GM19468 (cell line): ENCODE measurements around the gene KHK.

ENCODE experiments used
- ATAC-seq: cut with Tn5 transposase; IDR thresholded peaks from one replicate; pipeline ENCODE4 v1.9.1; 2021; ENCODE audit warnings: mild to moderate bottlenecking, moderate library complexity, moderate number of reproducible peaks; ENCODE audit not compliant: unreplicated experiment; ENCODE audit errors: extremely low read depth

The KHK gene

DNA sequence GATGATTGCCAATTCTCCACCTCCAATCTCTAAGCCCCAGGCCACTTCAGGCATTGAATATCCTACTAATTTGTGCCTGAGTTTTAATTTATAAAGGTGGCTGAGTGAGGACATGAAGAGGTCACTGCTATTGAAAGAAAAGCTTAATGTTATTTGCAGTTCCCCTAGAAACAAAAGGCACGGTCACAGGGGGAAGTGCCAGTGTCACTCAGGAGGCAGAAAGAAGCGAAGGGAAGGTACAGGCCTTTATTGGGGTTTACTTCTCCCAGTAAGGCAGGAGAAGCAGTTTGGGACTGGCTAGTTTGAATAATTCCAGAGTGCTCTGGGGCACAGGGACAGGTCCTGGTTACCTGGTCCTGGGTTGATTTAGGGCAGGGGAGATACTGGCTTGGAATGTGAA lies 35.3 kb downstream of the KHK start:
- no peak for ATAC-seq

DNA sequence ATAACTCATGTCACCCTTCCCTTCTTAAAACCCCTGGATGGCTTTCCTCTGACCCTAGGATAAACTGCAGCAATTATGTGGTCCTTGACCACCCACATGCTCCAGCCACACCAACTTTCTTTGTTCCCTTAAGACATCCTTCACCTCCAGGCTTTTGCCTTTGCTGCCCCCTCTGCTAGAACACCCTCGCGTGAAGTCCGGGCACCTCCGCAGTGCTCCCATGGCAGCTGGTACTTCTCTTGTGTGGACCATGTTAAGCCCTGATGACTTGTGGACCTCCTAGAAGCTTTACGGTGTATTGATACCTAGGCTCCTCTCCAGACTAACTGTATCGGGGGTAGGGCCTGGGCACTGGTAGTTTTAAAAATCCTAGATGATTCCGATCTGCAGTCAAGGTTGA lies 36.2 kb downstream of the KHK start:
- ATAC-seq = no peak

DNA sequence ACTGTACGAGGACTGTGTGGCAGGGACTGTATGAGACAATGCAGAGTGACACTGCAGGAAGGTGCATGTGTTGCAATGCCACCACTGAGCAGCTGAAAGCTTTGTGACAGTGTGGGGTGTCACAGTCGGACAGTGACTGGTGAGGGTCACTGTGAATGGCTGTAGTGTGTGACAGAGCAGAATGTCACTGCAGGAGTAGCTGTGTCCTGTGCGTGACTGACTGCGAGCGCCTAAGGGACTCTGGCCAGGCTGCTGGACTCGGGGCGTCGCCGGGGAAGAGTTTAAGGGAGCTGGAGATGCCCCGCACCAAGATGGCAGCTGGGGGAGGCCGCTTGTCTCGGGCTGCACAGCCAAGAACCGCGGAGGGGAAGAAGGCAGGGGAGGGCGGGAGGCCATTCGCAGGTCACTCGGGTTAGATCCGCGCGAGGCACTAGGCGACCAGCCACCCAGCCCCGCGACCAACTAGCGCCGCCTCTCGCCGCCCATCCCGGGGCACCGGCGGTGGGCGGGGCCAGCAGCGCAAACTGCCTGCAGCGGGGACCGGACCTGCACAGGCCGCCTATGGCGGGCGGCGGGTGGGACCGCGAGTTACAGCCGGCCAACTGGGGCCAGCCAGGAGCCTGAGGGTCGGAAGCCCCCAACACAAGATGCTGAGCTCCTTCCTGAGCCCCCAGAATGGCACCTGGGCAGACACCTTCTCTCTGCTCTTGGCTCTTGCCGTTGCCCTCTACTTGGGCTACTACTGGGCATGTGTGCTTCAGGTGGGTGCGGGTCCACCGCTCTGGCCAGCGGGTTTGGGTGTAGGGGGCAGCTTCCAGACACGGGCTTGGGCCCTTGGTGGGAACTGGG lies 37.0 kb downstream of the KHK start, which contains the start of gene ABHD1:
ABHD1 (plus strand) TSS at position 514 of the 849 bp plus-strand sequence; CDS start at position 648, 134 bp downstream.
- no peak for ATAC-seq

DNA sequence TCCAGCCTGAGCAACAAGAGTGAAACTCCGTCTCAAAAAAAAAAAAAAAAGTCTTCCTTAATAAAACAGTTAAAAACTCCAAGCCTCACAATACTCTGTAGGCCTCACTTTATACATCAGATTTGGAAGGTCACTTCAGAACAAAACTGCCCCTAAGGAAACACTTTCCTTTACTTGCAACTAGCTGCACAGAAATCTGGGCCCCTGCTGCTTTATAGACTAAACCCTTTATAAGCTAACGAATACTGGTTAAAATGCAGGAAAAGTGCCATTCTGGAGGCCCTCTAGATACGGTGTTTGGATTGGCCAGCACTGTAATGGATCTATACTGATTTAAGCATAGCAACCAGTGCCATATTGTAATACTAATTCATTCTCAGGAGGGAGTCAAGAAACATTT lies 38.5 kb downstream of the KHK start:
- ATAC-seq = no peak

DNA sequence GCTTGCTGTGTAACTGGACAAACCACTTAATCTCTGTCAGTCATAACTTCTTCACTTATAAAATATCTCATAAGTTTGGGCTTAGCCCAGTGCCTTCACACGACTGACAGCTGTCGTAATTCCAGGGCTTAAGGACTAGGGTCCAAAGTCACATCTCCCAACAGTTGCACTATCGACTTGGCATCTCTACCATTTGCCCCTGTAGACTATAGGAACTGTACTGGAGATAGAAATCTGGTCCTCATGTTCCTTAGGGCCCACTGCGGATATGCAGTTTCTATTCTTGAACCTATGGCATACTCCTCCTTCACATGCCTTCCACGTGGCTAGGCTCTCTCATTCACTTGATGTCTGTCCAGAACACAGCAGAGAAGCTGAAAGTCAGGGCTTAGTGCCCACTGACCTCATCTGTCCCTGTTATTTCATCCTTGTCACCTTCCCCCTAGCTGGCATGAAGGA lies 39.7 kb downstream of the KHK start:
- no peak for ATAC-seq

DNA sequence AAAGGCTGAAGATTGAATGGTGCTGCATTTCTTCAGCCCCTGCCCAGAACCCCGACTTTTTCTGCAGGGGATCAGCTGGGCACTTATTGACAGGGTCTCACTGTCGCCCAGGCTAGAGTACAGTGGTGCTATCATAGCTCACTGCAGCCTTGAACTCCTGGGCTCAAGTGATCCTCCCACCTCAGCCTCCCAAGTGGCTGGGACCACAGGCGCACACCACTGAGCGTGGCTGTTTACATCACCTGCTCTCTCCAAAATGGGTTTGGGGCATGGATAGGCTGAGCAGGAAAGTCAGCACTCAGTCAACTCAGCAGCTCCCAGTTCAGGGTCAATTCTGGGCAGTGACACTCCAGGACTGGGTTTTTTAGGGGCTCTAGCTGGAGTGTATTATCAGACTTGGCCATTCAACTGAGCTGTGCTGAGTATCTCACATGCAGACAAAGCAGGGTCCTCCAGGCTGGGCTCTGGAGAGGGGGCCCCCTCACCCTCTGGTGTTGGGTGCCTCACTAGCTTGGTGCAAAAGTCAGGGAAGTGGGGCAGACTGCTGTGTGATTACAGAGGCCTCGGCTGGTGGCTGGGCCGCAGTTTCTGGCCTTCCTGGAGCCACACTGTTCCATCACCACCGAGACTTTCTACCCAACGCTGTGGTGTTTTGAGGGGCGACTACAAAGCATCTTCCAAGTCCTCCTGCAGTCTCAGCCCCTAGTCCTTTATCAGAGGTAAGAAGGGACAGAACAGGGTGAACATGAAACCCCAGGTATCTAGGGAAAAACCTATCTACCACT lies 41.5 kb downstream of the KHK start:
- no peak for ATAC-seq

DNA sequence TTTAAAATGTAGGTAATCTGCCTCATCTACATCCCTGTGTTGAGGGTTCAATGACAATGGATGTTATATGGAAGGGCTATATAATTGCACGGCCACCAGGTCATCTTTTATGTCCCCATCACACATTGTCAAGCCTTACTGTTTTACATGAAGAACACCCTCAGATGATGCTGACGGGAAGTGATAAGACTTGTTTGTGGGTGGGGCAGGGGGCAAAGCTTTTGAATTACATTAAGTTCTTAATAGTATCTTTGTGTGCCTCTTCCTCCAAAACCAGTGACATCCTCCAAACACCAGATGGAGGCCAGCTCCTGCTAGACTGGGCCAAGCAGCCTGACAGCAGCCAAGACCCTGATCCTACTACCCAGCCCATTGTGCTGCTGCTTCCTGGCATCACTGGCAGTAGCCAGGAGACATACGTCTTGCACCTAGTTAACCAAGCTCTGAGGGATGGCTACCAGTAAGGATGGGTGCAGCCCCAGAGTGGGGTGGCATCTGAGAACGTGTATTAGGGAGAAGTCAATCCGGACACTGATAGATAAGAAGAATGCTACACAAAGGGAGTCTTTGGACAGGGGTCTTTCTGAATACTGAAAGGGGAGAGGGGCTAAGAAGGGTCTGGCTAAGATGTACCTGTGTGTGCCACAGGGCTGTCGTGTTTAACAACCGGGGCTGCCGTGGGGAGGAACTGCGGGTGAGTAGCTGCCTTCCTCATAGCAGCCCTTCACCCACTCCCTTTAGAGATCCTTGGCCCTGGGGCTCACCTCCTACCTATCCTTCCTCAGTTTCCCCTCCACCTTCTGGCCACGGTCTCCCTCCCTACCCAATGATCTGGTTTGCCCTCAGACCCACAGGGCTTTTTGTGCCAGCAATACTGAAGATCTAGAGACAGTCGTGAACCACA lies 42.3 kb downstream of the KHK start:
- no peak for ATAC-seq

DNA sequence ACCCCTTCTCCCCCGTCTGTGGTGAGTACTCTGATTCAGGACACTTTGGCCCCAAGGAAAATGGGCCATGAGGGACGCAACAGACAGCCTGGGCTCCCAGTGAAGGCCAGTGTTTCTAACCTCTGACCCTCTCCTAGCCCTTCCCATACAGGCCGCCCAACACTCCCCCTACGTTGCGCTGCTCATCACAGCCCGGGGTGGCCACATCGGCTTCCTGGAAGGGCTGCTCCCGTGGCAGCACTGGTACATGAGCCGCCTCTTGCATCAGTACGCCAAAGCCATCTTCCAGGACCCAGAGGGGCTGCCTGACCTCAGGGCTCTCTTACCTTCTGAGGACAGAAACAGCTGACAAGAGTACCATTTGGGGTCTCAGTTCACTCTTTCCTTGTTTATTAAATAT lies 43.8 kb downstream of the KHK start:
- no peak for ATAC-seq

DNA sequence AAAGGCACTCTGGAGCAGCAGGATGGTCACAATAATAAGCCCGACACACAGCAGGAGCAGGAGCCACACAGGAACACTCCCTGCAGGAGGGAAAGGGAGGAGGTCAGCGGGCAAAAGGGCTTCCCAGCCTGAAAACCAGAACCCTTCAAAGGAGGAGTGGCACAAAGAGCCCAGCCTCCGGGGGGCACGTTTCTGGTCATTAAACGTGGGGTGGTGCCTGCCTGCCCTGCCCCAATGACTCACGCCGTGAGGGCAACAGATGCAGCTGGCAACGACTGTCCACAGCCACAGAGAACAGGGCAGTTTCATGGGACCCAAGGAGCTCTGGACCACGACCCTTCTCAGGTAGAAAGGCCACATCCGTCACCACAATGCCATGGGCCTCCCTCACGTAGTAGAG lies 44.9 kb downstream of the KHK start:
- no peak for ATAC-seq

DNA sequence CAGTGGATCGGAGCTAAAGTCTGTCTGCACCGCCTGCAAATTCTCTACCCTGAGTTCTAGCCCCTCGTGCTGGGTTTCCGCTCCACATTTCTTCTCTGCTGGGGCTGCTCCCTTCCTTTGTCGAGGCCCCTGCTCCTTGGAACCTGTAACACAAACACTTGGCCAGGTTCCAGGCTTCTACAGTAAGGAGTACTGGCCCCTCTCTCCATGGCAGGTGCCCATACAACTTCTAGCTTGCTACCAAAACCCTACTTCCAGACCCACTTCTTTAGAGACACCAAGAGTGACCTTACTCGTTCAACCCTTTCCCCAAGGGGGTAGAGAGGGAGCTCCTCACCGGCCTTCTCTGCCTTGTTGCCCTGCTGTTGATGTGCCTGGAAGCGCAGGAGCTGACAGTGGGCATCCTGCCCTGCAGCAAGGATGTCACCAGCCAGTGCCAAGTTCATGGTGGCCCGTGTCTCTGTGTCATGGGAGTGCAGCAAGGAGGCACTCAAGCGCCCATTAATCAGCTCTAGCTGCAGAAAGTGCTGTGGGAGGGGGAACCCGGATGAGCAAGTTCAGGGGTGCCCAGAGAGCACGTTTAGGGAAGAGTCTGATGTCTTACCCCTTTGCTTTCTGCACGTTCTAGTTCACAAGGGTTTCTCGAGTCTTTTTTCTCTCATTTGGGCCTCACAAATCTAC lies 46.8 kb downstream of the KHK start:
- ATAC-seq = no peak

DNA sequence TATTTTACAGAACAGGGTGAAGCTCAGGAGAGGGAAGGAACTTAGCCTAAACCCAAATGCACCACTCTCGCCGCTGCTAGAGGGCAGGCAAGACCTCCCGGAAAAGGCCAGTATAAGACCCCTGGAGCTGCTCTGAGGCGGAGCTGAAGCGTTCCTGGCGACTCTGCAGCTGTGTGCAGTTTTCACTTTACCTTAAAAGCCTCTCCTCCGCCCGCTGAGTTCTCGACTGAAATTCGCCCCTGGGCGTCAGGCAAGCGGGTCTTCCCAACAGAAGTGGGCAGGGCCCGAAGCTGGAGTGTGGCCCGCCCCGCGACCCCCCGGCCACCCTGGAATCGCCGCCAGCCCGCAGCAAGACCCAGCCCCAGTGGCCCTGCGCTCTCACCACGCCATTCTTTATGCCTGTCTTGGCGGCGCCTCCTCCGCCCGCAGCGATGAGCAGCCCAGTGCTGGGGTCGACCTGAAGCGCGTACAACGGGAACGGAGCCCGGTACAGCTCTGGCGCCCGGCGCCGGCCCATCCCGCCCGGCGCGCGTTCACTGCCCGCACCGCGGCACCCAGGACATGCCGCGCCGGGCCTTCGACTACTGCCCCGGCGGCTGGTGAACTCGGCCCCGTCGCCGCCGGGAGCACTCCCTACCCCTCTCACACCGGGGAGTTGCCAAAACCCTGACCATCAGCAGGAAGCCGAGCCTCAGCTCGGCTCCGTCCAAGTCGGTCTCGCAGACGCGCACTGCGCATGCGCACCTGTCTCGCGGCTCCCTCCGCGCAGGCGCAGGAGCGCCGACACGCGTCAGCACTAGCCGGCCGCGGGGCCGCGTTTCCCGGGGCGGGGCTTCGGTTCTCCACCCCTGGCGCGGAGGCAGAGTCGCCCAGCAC lies 47.6 kb downstream of the KHK start, which contains the start of gene PREB:
PREB (minus strand) TSS at position 732 of the 876 bp plus-strand sequence; CDS start at position 517, 215 bp downstream.
- peak; percentile 64 for ATAC-seq

DNA sequence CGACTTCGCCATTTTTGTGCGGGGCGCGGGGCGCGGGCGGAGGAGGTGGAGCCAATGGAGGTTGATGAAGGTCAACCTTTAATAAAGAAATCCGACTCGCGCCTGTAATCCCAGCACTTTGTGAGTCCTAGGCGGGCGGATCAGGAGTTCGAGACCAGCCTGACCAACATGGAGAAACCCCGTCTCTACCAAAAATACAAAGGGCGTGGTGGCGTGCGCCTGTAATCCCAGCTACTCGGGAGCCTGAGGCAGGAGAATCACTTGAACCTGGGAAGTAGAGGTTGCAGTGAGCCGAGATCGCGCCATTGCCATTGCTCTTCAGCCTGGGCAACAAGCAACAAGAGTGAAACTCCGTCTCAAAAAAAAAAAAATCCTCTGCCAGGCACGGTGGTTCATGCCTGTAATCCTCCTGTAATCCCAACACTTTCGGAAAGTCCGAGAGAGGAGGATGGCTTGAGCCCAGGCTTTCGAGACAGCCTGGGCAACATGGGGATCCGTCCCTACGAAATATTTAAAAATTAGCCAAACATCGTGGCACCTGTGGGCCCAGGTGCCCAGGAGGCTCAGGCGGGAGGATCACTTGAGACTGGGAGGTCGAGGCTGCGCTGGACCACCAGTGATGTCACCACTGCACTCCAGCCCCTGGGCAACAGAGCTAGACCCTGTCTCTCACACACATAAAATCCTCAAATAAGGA lies 48.4 kb downstream of the KHK start:
- ATAC-seq = no peak

DNA sequence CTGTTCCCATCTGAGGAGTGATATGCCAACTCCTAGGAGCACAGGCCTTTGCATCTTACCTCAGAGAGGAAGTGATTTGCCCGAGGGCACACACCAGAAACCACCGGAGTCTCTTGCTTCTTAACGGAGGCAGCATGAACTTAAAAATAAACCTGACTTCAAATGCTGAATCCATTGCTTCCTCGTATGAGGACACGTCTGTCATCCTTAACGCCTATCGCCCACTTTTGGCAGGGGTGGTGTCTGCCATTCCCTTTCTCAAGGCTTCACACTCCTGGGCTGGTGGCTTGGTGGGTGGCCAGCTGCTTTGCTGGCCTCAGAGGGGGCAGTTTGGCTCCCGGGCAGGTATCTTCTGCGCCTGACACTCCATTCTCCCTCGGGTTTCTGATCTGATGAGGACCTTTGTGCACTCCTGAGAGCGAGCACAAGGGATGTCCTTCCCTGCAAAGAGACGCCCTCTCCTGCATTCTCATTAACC lies 48.9 kb downstream of the KHK start:
- no peak for ATAC-seq

DNA sequence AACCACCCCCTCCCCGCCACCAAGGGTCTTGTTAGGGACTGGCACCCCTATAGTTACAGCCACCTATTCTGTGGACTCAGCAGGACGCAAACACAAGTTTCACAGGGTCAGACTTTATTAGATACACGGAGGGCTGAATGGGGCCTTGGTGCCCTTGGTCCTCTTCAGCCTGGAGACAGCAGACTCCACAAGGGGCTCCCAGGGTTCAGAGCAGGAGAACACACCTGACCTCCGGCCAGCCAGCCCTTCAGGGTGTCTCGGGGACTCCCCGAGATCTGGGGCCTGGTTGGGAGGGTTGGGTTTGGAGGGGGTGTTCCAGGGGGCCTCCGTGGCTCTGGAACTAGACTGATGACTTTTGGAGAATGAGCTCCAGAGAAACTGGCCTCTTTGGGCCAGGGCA lies 50.2 kb downstream of the KHK start:
- no peak for ATAC-seq

DNA sequence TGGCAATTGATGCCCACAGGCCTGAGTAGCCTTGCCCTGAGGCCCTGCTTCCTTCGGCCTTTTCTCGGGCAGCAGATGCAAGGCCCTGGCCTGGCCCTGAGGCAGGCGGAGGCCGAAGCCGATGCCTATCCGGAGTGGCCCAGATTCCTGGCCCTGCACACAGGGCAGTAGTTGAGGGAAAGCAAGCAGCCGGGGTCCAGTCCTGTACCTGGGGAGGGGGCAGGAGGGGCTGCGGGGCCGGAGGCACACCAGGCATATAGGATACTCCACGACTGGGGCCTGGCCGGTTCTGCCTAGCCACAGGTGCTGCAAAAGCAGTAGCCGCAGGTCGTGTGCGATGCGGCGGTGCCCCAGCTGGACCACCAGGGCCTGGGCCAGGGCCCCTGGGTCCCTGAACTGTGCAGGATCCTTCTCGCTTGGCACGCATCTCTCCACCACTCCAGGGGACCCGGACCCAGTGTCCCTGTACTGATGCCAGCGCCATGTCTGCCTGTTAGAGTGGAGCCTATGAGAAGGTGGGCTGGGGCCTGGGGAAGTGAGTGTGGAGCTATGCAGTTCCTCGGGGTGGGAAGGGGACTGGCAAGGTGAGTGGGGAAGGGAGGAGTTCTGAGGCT lies 50.9 kb downstream of the KHK start:
- no peak for ATAC-seq

DNA sequence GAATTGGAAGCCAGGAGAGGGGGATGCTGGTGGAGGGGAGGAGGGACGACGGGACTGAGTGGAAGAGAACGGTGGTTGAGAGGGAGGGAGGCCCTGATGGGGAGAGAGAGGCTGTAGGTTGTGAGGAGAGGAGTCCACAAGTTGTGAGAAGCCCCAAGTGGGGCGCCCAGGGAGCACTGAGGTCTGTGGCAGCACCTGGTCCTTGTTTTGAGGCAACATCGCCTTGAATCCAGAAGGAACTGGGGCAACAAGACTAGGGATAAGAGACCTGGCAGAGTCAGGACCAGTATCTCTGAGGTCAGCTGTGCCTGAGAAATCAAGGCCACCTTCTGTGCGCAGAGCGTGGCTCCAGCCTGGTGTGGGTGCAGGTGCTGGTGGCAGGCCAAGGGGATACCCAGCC lies 51.5 kb downstream of the KHK start:
- no peak for ATAC-seq

DNA sequence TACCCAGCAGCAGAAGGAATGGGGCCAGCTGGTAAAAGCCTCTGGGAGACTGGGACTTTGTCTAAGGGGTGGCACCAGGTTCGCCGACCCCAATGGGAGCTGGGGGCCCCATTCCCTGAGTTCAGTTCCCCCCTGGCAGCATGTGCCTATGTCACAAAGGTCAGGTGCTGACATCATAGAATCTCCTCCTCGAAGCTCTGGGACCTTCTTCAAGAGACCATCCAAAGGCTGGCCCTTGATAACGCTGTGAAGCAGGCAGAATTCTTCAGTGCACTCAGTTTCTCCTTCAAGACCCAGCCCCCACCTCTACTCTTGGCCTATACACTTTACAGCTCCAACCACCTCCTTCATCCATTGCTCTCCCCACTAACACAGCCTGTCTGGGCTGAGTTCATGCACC lies 52.7 kb downstream of the KHK start, which contains the start of gene PRR30:
PRR30 (minus strand) TSS at position 101 of the 400 bp plus-strand sequence. CDS start 1,081 bp downstream, outside the sequence.
- ATAC-seq = no peak
